Esophagus squamous epithelium (tissue), 4 donors: ENCODE results near the gene NUP155.

Experiments
- CTCF ChIP-seq, 6 experiments: fragments of 450-650 bp in 4 of 6; fragments of 200-600 bp in 2 of 6; sonication (generic) in 2 of 6; IDR thresholded peaks; one replicate each; pipeline ENCODE4 v1.5.1; 2016 to 2019; ENCODE audit warnings: antibody characterized with exemption in 6 of 6, mild to moderate bottlenecking in 4 of 6, moderate library complexity in 4 of 6
- POLR2A ChIP-seq, 4 donors: fragments of 450-650 bp; IDR thresholded peaks; one replicate each; pipeline ENCODE4 v1.6.1; 2017; ENCODE audit warnings: antibody characterized with exemption in 4 of 4, mild to moderate bottlenecking in 4 of 4, moderate library complexity in 3 of 4

- no peak for TF ChIP-seq CTCF (IDR thresholded peaks at IDR 0.05)
- no peak for TF ChIP-seq POLR2A (IDR thresholded peaks at IDR 0.05)
These were observed 116.3 kb downstream of the NUP155 start for GRCh38 chr5:37254581-37254980.
